ENCODE results near the gene DSN1. TPM values are rescaled to one million over a fixed set of nuclear protein-coding genes. Genes with fewer than 3 reads are reported as not detected.

Gene DSN1
- polyA plus RNA-seq, 1 of the 3 experiments (the other 2 are of a cell fraction): 7.3 TPM

GRCh38 chr20:36775826-36776225, 2.3 kb upstream of the DSN1 start:
- ChIA-PET POLR2A (no interaction called here), CTCF (interaction anchor here (1.2 to 3.1 kb wide), 3 partner anchors 31 to 99 kb away, joined by 3 to 9 read pairs (median 3); a partner anchor contains a TSS)
- Histone ChIP-seq H2AFZ (ENCODE audit: low read depth) (no peak overlapping the region), H3K4me1 (ENCODE audit: control insufficient read depth in 1 of 2, insufficient read depth in 2 of 2, low read depth in 1 of 2, low read length in 1 of 2) (peaks cover 0 to 8% of the 10 kb centered on the region in 2 experiments; a peak in 1 of 4 replicates), H3K79me2 (ENCODE audit: insufficient read depth) (peaks cover 13% of the 10 kb centered on the region), H3K9me2 (no peaks in the 10 kb centered on the region), H3K27me3 (ENCODE audit: insufficient read depth) (no peaks in the 10 kb centered on the region), H3K9ac (no peak overlapping the region), H3K36me3 (replicated peaks in 1 of 2; ENCODE audit: control insufficient read depth in 1 of 2, insufficient read depth in 2 of 2, low read length in 1 of 2) (peaks cover 0 to 3% of the 10 kb centered on the region in 2 experiments), H3K4me2 (no peak overlapping the region), H4K20me1 (ENCODE audit: insufficient read depth) (no peaks in the 10 kb centered on the region), H3K27ac (ENCODE audit: low read depth in 2 of 2, low read length in 1 of 2) (no peak overlapping the region), H3K4me3 (ENCODE audit: low read depth in 2 of 2, low read length in 1 of 2) (no peak overlapping the region), H3K9me3 (no peaks in the 10 kb centered on the region), H3F3A (replicated peaks; ENCODE audit: insufficient read depth) (peaks cover 29% of the 10 kb centered on the region)
- no peak for TF ChIP-seq MEF2A (IDR thresholded peaks at IDR 0.05; ENCODE audit: borderline replicate concordance, low read depth)
- no peak for TF ChIP-seq EP300 (IDR thresholded peaks at IDR 0.05; ENCODE audit: borderline replicate concordance in 1 of 2, low read depth in 1 of 2, low read length in 1 of 2)
- TF ChIP-seq EZH2phosphoT487 (IDR thresholded peaks at IDR 0.05; ENCODE audit: borderline replicate concordance, low read depth): no peak
- TF ChIP-seq FOXM1 (IDR thresholded peaks at IDR 0.05; ENCODE audit: low read depth): no peak
- TF ChIP-seq CTCF (IDR thresholded peaks at IDR 0.05): no peak
- whole genome bisulfite sequencing (ENCODE audit: low lambda C conversion rate): 98% methylated on average over 3 of the region's 3 CpGs
- DNase-seq: peak; percentile 7

GRCh38 chr20:36775196-36775595, 1.6 kb upstream of the DSN1 start:
- POLR2A ChIA-PET: no interaction called here
- no peak for TF ChIP-seq CHD2 (IDR thresholded peaks at IDR 0.05; ENCODE audit: low read length, partially characterized antibody)
- TF ChIP-seq TAF1 (IDR thresholded peaks at IDR 0.05; ENCODE audit: borderline replicate concordance, low read depth, low read length): no peak
- TF ChIP-seq NRF1 (IDR thresholded peaks at IDR 0.05; ENCODE audit: low read depth, low read length): no peak
- TF ChIP-seq, protein P1, sequence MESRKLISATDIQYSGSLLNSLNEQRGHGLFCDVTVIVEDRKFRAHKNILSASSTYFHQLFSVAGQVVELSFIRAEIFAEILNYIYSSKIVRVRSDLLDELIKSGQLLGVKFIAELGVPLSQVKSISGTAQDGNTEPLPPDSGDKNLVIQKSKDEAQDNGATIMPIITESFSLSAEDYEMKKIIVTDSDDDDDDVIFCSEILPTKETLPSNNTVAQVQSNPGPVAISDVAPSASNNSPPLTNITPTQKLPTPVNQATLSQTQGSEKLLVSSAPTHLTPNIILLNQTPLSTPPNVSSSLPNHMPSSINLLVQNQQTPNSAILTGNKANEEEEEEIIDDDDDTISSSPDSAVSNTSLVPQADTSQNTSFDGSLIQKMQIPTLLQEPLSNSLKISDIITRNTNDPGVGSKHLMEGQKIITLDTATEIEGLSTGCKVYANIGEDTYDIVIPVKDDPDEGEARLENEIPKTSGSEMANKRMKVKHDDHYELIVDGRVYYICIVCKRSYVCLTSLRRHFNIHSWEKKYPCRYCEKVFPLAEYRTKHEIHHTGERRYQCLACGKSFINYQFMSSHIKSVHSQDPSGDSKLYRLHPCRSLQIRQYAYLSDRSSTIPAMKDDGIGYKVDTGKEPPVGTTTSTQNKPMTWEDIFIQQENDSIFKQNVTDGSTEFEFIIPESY (IDR thresholded peaks at IDR 0.05; ENCODE audit: borderline replicate concordance, low read depth): no peak
- TF ChIP-seq TEAD4 (IDR thresholded peaks at IDR 0.05; ENCODE audit: borderline replicate concordance, insufficient read depth): no peak
- TF ChIP-seq USF2 (IDR thresholded peaks at IDR 0.05; ENCODE audit: borderline replicate concordance, low read depth, low read length): no peak
- TF ChIP-seq GATA2 (CRISPR knock-in tag; IDR thresholded peaks at IDR 0.05): no peak
- no peak for TF ChIP-seq NFIC (IDR thresholded peaks at IDR 0.05; ENCODE audit: borderline replicate concordance)
- TF ChIP-seq RFX5 (IDR thresholded peaks at IDR 0.05; ENCODE audit: low read length): no peak
- TF ChIP-seq TCF12 (IDR thresholded peaks at IDR 0.05): no peak
- no peak for TF ChIP-seq EP300 (IDR thresholded peaks at IDR 0.05; ENCODE audit: borderline replicate concordance in 1 of 2, low read depth in 1 of 2, low read length in 1 of 2)
- TF ChIP-seq PBX3 (IDR thresholded peaks at IDR 0.05): no peak
- TF ChIP-seq CTCF (IDR thresholded peaks at IDR 0.05): no peak
- no peak for TF ChIP-seq RAD21 (IDR thresholded peaks at IDR 0.05; ENCODE audit: low read length)
- no peak for TF ChIP-seq SMC3 (IDR thresholded peaks at IDR 0.05; ENCODE audit: low read depth, low read length)
- no peak for TF ChIP-seq RCOR1 (IDR thresholded peaks at IDR 0.05; ENCODE audit: low read length)

More at GRCh38 chr20:36775196-36775595, 1.6 kb upstream of the DSN1 start:
- Histone ChIP-seq H3K27me3 (ENCODE audit: insufficient read depth) (no peaks in the 10 kb centered on the region), H3K4me2 (no peak overlapping the region), H3K4me1 (ENCODE audit: control insufficient read depth in 1 of 2, insufficient read depth in 2 of 2, low read depth in 1 of 2, low read length in 1 of 2) (peaks cover 0 to 8% of the 10 kb centered on the region in 2 experiments; a peak in 1 of 4 replicates), H2AFZ (ENCODE audit: low read depth) (0 out of 2 replicates have a peak overlapping the region, but pooled peaks have one; percentile 94), H3K4me3 (ENCODE audit: low read depth in 2 of 2, low read length in 1 of 2) (no peak overlapping the region), H3K9me2 (no peaks in the 10 kb centered on the region), H3F3A (replicated peaks; ENCODE audit: insufficient read depth) (peaks cover 29% of the 10 kb centered on the region), H4K20me1 (ENCODE audit: insufficient read depth) (no peaks in the 10 kb centered on the region), H3K36me3 (replicated peaks in 1 of 2; ENCODE audit: control insufficient read depth in 1 of 2, insufficient read depth in 2 of 2, low read length in 1 of 2) (no peaks in the 10 kb centered on the region), H3K9me3 (no peaks in the 10 kb centered on the region), H3K9ac (no peak overlapping the region), H3K79me2 (ENCODE audit: insufficient read depth) (peaks cover 13% of the 10 kb centered on the region), H3K27ac (ENCODE audit: low read depth in 2 of 2, low read length in 1 of 2) (peak overlapping the region in 1 of 2 experiments; percentile 98; a peak in 1 of 4 replicates)
- DNase-seq: peak; percentile 6
- 86% methylated on average over 2 of the region's 2 CpGs for WGBS (ENCODE audit: low lambda C conversion rate)
- CTCF ChIA-PET: interaction anchor here (0.6 to 2.2 kb wide), 18 partner anchors 12 to 171 kb away, joined by 3 to 15 read pairs (median 7); partner anchors contain the start of gene RAB5IF
